ENCODE data around the gene UNC45B. TPM values are rescaled to one million over a fixed set of nuclear protein-coding genes. Genes with fewer than 3 reads are reported as not detected.

The UNC45B gene
- total RNA-seq, 1 donor from 2014 or later: 0.56 TPM

DNA sequence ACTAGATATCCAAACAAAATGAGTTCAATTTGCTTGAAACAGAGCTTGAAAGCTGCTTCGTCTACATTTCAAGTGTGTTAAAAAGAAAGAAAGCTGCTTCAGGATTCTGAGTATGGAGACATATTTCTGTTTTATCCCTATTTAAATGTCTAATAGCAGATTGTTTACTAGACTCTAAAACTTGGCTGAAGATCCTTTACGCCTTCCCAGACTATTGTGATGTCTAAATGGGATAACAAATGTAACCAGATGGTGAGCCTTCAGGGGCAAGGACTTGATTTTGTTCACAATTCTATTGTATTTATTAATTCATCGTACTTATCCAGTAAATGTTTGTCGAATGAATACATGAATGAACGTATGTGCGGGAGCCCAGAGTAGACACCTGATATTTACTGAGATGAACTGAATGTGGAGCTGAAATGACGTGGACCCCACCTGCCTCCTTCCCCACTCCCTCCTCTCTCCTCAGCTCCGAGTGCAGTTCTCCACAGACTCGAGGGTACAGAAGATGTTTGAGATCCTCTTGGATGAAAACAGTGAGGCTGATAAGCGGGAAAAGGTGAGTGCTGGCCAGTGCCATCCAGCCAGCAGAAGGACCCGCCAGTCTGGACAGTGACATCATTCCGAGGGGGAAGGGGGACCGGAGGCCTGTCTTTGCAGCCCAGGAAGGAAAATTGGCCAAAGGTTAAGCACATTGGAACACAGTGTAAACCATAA lies 5.0 kb downstream of the UNC45B start:
- no peaks in the 10 kb centered on the region for H3K36me3 Mint-ChIP-seq
- no peak for DNase-seq (ENCODE audit: extremely low spot score, unreplicated experiment)
- H3K27ac Mint-ChIP-seq: no peak overlapping the region
- no peaks in the 10 kb centered on the region for H3K9me3 Mint-ChIP-seq
- H3K4me1 Mint-ChIP-seq (ENCODE audit: unreplicated experiment): no peaks in the 10 kb centered on the region
- H3K27me3 Mint-ChIP-seq: peaks cover 3% of the 10 kb centered on the region
- TF ChIP-seq, protein P1, sequence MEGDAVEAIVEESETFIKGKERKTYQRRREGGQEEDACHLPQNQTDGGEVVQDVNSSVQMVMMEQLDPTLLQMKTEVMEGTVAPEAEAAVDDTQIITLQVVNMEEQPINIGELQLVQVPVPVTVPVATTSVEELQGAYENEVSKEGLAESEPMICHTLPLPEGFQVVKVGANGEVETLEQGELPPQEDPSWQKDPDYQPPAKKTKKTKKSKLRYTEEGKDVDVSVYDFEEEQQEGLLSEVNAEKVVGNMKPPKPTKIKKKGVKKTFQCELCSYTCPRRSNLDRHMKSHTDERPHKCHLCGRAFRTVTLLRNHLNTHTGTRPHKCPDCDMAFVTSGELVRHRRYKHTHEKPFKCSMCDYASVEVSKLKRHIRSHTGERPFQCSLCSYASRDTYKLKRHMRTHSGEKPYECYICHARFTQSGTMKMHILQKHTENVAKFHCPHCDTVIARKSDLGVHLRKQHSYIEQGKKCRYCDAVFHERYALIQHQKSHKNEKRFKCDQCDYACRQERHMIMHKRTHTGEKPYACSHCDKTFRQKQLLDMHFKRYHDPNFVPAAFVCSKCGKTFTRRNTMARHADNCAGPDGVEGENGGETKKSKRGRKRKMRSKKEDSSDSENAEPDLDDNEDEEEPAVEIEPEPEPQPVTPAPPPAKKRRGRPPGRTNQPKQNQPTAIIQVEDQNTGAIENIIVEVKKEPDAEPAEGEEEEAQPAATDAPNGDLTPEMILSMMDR (conservative IDR thresholded peaks at IDR 0.05): no peak
- H3K4me3 Mint-ChIP-seq: no peak overlapping the region

GRCh38 chr17:35154196-35155165 lies 6.9 kb downstream of the UNC45B start:
- TF ChIP-seq, protein P1 (conservative IDR thresholded peaks at IDR 0.05): no peak
- Mint-ChIP-seq H3K27ac (no peak overlapping the region), H3K9me3 (no peaks in the 10 kb centered on the region), H3K27me3 (peaks cover 6% of the 10 kb centered on the region), H3K4me3 (no peak overlapping the region), H3K36me3 (no peaks in the 10 kb centered on the region), H3K4me1 (ENCODE audit: unreplicated experiment) (no peaks in the 10 kb centered on the region)
- no peak for DNase-seq (ENCODE audit: extremely low spot score, unreplicated experiment)

GRCh38 chr17:35155246-35155645 lies 7.6 kb downstream of the UNC45B start:
- Mint-ChIP-seq H3K27me3 (peaks cover 6% of the 10 kb centered on the region), H3K4me3 (no peak overlapping the region), H3K36me3 (no peaks in the 10 kb centered on the region), H3K9me3 (no peaks in the 10 kb centered on the region), H3K4me1 (ENCODE audit: unreplicated experiment) (no peaks in the 10 kb centered on the region), H3K27ac (no peak overlapping the region)
- DNase-seq (ENCODE audit: extremely low spot score, unreplicated experiment): no peak
- TF ChIP-seq, protein P1 (conservative IDR thresholded peaks at IDR 0.05): no peak

DNA sequence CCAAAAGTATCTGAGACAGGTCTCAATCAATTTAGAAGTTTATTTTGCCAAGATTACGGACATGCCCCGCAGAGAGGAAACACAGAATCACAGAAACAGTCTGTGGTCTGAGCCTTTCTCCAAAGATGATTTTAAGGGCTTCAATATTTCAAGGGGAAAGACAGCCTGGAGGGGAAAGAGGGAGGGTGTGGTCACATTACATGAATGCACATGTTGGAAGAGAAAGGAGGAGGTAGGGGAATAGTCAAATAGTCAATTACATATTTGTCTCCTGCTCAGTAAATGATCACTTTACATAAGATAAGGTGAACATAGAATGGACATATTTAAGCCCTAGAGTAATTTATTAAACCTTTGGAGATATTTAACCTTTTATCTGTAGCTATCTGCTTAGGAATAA lies 12.3 kb downstream of the UNC45B start:
- H3K27ac Mint-ChIP-seq: no peak overlapping the region
- TF ChIP-seq, protein P1 (conservative IDR thresholded peaks at IDR 0.05): no peak
- peaks cover 22% of the 10 kb centered on the region for H3K27me3 Mint-ChIP-seq
- no peaks in the 10 kb centered on the region for H3K36me3 Mint-ChIP-seq
- H3K9me3 Mint-ChIP-seq: no peaks in the 10 kb centered on the region
- DNase-seq (ENCODE audit: extremely low spot score, unreplicated experiment): no peak
- no peak overlapping the region for H3K4me3 Mint-ChIP-seq
- no peaks in the 10 kb centered on the region for H3K4me1 Mint-ChIP-seq (ENCODE audit: unreplicated experiment)

DNA sequence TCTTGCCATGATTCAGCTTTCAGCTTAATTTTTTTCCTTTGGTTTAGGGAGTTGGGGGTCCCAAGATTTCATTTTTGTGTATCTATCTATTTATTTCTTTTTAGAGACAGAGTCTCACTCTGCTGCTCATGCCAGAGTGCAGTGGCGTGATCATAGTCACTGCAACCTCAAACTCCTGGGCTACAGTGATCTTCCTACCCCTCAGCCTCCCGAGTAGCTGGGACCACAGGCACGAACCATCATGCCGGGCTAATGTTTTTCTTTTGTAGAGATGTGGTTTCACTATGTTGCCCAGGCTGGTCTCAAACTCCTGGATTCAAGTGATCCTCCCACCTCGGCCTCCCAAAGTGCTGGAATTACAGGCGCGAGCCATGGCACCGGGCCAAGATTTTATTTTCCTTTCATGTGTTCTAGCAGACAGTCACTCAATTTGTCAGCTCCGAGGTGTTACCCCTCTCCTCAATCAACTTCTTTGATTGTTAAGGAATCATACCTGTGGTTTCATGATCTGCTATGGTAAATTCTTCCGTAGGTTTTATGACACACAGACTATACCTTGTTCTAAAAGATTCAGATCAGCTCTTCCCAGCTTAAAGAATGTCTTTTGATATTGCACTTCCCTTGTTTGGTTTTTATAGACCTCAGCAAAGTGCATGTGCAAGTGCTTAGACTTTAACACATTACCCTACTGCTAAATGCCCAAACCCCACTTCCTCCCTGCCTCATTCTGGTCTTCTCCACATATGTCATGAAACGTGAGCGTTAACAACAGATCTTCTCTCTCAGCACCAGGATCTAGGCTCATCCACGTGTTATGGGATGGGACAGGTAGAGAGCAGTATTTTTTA lies 13.0 kb downstream of the UNC45B start:
- Mint-ChIP-seq H3K27ac (no peak overlapping the region), H3K36me3 (no peaks in the 10 kb centered on the region), H3K27me3 (peaks cover 22% of the 10 kb centered on the region), H3K4me1 (ENCODE audit: unreplicated experiment) (no peaks in the 10 kb centered on the region), H3K4me3 (no peak overlapping the region), H3K9me3 (no peaks in the 10 kb centered on the region)
- DNase-seq (ENCODE audit: extremely low spot score, unreplicated experiment): no peak
- TF ChIP-seq, protein P1 (conservative IDR thresholded peaks at IDR 0.05): no peak
